Fibroblast of villous mesenchyme (primary cell): ENCODE data around the gene KCTD21. TPM values are rescaled to one million over a fixed set of nuclear protein-coding genes. Genes with fewer than 3 reads are reported as not detected.

Experiments
- DNase-seq: peaks from one replicate; pipeline ENCODE4 v3.0.0-alpha.2; 2010; ENCODE audit warnings: low read depth
- H3K4me3 ChIP-seq: 2 replicates; pipeline ENCODE4 v1.5.1; 2011; ENCODE audit warnings: low read depth, mild to moderate bottlenecking, low read length
- CTCF ChIP-seq: IDR thresholded peaks from 2 replicates; pipeline ENCODE4 v1.5.1; 2012; ENCODE audit warnings: low read depth, mild to moderate bottlenecking, low read length; ENCODE audit not compliant: insufficient read depth
- total RNA-seq: library from RNA; depleted of rRNA; stranded (reverse); fragments of >200 nt; gene quantifications from 2 replicates; pipeline ENCODE4 v1.2.3, GENCODE V29; 2012

The KCTD21 gene
- total RNA-seq, 1 donor: 11.2 TPM

GRCh38 chr11:78156127-78156844, 32.1 kb downstream of the KCTD21 start:
- H3K4me3 ChIP-seq: no peak overlapping the region
- no peak for DNase-seq
- TF ChIP-seq CTCF: no peak

- no peak overlapping the region for H3K4me3 ChIP-seq
- TF ChIP-seq CTCF: no peak
- DNase-seq: no peak
Observed at GRCh38 chr11:78151804-78152203, 36.6 kb downstream of the KCTD21 start.

GRCh38 chr11:78150754-78151153, 37.7 kb downstream of the KCTD21 start:
- no peak overlapping the region for H3K4me3 ChIP-seq
- no peak for DNase-seq
- TF ChIP-seq CTCF: no peak

GRCh38 chr11:78150346-78150745, 38.1 kb downstream of the KCTD21 start:
- no peak for DNase-seq
- no peak for TF ChIP-seq CTCF
- no peak overlapping the region for H3K4me3 ChIP-seq

GRCh38 chr11:78149646-78150045, 38.8 kb downstream of the KCTD21 start:
- H3K4me3 ChIP-seq: no peak overlapping the region
- TF ChIP-seq CTCF: peak; percentile 38
- peak; percentile 66 for DNase-seq

- H3K4me3 ChIP-seq: no peak overlapping the region
- DNase-seq: no peak
- TF ChIP-seq CTCF: no peak
Observed at GRCh38 chr11:78147807-78148206, 40.6 kb downstream of the KCTD21 start.

- DNase-seq: no peak
- no peak for TF ChIP-seq CTCF
- no peak overlapping the region for H3K4me3 ChIP-seq
Observed at GRCh38 chr11:78145511-78146025, 42.9 kb downstream of the KCTD21 start.
